NAMALWA (cell line): ENCODE data around the gene RPS2.

ENCODE experiments used
- DNase-seq: peaks from one replicate; pipeline ENCODE4 v3.0.0-alpha.2; 2015; ENCODE audit warnings: low spot score

The RPS2 gene

GRCh38 chr16:1918351-1919326, 46.0 kb downstream of the RPS2 start, which contains the start of gene HS3ST6:
Gene HS3ST6, minus strand, starts transcription at chr16:1918415. Its CDS starts 92 bp downstream, at chr16:1918323.
- no peak for DNase-seq

GRCh38 chr16:1917665-1918350, 46.8 kb downstream of the RPS2 start:
- DNase-seq: no peak

- no peak for DNase-seq
These were observed 47.5 kb downstream of the RPS2 start for GRCh38 chr16:1917056-1917664.

- DNase-seq: no peak
These were observed 48.0 kb downstream of the RPS2 start for GRCh38 chr16:1916640-1916990.

GRCh38 chr16:1915732-1916639, 48.6 kb downstream of the RPS2 start:
- DNase-seq: no peak

- no peak for DNase-seq
These were observed 49.6 kb downstream of the RPS2 start for GRCh38 chr16:1914988-1915387.

- no peak for DNase-seq
These were observed 50.5 kb downstream of the RPS2 start for GRCh38 chr16:1914084-1914608.

- no peak for DNase-seq
These were observed 51.1 kb downstream of the RPS2 start for GRCh38 chr16:1913327-1914083.

GRCh38 chr16:1912215-1912543, 52.4 kb downstream of the RPS2 start:
- DNase-seq: no peak
